Neural cell (in vitro differentiated cells): ENCODE data around the gene AKR1E2. TPM values are rescaled to one million over a fixed set of nuclear protein-coding genes. Genes with fewer than 3 reads are reported as not detected.

Experiments used
- H2AFZ ChIP-seq: fragments of 200-600, 300-800 bp; sonication (generic), shearing (Covaris generic); 2 replicates; pipeline ENCODE4 v1.6.0; 2014; ENCODE audit warnings: low read depth, mild to moderate bottlenecking, antibody characterized with exemption, low read length, moderate library complexity
- H3F3A ChIP-seq: fragments of 200-600 bp; shearing (Covaris generic); 2 replicates; pipeline ENCODE4 v1.6.1; 2016; ENCODE audit warnings: mild to moderate bottlenecking, moderate library complexity, mixed read lengths, antibody characterized with exemption, low read length; ENCODE audit not compliant: insufficient read depth, poor library complexity, severe bottlenecking
- H3K27ac ChIP-seq: fragments of 200-600, 300-800 bp; sonication (generic), shearing (Covaris generic); 2 replicates; pipeline ENCODE4 v1.5.1; 2014; ENCODE audit warnings: mild to moderate bottlenecking, low read length, moderate library complexity
- H3K27me3 ChIP-seq: fragments of 300-800, 200-600 bp; sonication (generic), shearing (Covaris generic); 2 replicates; pipeline ENCODE4 v1.6.0; 2014; ENCODE audit warnings: mild to moderate bottlenecking, low read depth, low read length, moderate library complexity; ENCODE audit not compliant: insufficient read depth
- H3K36me3 ChIP-seq: fragments of 300-800, 200-600 bp; sonication (generic), shearing (Covaris generic); 2 replicates; pipeline ENCODE4 v1.5.1; 2014; ENCODE audit warnings: mild to moderate bottlenecking, antibody characterized with exemption, low read length, moderate library complexity; ENCODE audit not compliant: insufficient read depth
- H3K4me2 ChIP-seq: fragments of 300-800, 200-600 bp; sonication (generic), shearing (Covaris generic); 2 replicates; pipeline ENCODE4 v1.6.0; 2014; ENCODE audit warnings: mild to moderate bottlenecking, low read length
- H3K4me3 ChIP-seq: fragments of 300-800, 200-600 bp; sonication (generic), shearing (Covaris generic); 2 replicates; pipeline ENCODE4 v1.5.1; 2014; ENCODE audit warnings: mild to moderate bottlenecking, low read length, moderate library complexity
- H3K79me2 ChIP-seq: fragments of 200-600 bp; shearing (Covaris generic); replicated peaks from 2 replicates; pipeline ENCODE4 v1.6.0; 2014; ENCODE audit warnings: mild to moderate bottlenecking, low read length, moderate library complexity; ENCODE audit not compliant: insufficient read depth
- H3K9ac ChIP-seq: fragments of 300-800, 200-600 bp; sonication (generic), shearing (Covaris generic); 2 replicates; pipeline ENCODE4 v1.6.1; 2016; ENCODE audit warnings: mild to moderate bottlenecking, low read length, mixed read lengths
- H3K9me2 ChIP-seq: fragments of 200-600 bp; shearing (Covaris generic); 2 replicates; pipeline ENCODE4 v1.6.1; 2016; ENCODE audit warnings: mild to moderate bottlenecking, low read length, mixed read lengths; ENCODE audit not compliant: insufficient read depth
- H3K9me3 ChIP-seq: fragments of 200-600, 300-800 bp; sonication (generic), shearing (Covaris generic); 2 replicates; pipeline ENCODE4 v1.6.1; 2016; ENCODE audit warnings: mild to moderate bottlenecking, mixed run types, low read length, moderate library complexity, mixed read lengths
- H4K20me1 ChIP-seq: fragments of 200-600 bp; shearing (Covaris generic); 2 replicates; pipeline ENCODE4 v1.6.1; 2016; ENCODE audit warnings: mild to moderate bottlenecking, mixed run types; ENCODE audit not compliant: insufficient read depth
- EP300 ChIP-seq: fragments of 450-650 bp; conservative IDR thresholded peaks from 2 replicates; pipeline ENCODE4 v1.6.1; 2014; ENCODE audit warnings: antibody characterized with exemption, mild to moderate bottlenecking, moderate library complexity; ENCODE audit not compliant: poor library complexity, severe bottlenecking
- EZH2 ChIP-seq: fragments of 200-600, 300-800 bp; shearing (Covaris generic), sonication (generic); IDR thresholded peaks from 2 replicates; pipeline ENCODE4 v1.6.1; 2014; ENCODE audit warnings: antibody characterized with exemption, low read length, borderline replicate concordance, mild to moderate bottlenecking; ENCODE audit not compliant: insufficient read depth, poor library complexity, severe bottlenecking
- MXI1 ChIP-seq: fragments of 450-650 bp; conservative IDR thresholded peaks from 2 replicates; pipeline ENCODE4 v1.6.1; 2014; ENCODE audit warnings: antibody characterized with exemption, mild to moderate bottlenecking; ENCODE audit not compliant: poor library complexity, severe bottlenecking
- POLR2AphosphoS5 ChIP-seq: IDR thresholded peaks from 2 replicates; pipeline ENCODE4 v1.6.1; 2012
- RAD21 ChIP-seq: fragments of 450-650 bp; conservative IDR thresholded peaks from 2 replicates; pipeline ENCODE4 v1.6.1; 2014; ENCODE audit warnings: antibody characterized with exemption, mild to moderate bottlenecking, moderate library complexity
- SMC3 ChIP-seq: fragments of 450-650 bp; conservative IDR thresholded peaks from 2 replicates; pipeline ENCODE4 v1.6.1; 2014; ENCODE audit warnings: antibody characterized with exemption, mild to moderate bottlenecking, moderate library complexity; ENCODE audit not compliant: poor library complexity
- TAF1 ChIP-seq: IDR thresholded peaks from 2 replicates; pipeline ENCODE4 v1.6.1; 2012; ENCODE audit warnings: low read depth
- polyA plus RNA-seq: library from polyadenylated mRNA; depleted of rRNA; stranded (reverse); fragments of >200 nt; gene quantifications from 2 replicates; pipeline ENCODE4 v1.2.3, GENCODE V29; 2014
- TF ChIP-seq, protein P1 (sequence below): fragments of 450-650 bp; IDR thresholded peaks from 2 replicates; pipeline ENCODE4 v1.5.1; 2014; ENCODE audit warnings: antibody characterized with exemption, mild to moderate bottlenecking, moderate library complexity; ENCODE audit not compliant: poor library complexity, severe bottlenecking
- TF ChIP-seq, protein P2 (sequence below): IDR thresholded peaks from 2 replicates; pipeline ENCODE4 v1.6.1; 2012; ENCODE audit warnings: borderline replicate concordance

The AKR1E2 gene
- polyA plus RNA-seq, 1 donor from 2014 or later, result not detected

DNA sequence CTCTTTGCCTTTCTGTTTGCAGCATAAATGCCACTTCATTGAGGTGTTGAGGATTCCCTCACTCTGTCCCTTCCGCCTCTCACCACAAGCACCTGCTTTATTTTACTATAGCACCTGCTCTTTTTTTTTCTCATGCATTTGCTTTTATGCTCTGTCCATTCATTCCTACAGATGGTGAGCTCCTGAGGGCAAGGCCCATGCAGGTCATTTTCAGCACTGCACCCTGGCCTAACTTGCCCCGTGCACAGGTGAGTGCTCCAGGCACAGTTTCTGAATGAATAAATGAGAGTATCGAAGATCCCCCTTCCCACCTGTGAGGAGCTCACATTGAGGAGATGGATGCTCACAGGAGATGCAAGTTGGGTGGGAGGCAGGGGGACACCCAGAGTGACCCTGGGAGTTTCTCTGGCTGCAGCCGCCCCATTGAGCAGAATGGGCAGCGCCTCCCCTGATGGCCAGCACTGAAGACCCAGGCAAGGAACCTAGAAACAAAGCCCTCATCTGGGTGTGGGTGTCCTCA, 1.2 kb upstream of the AKR1E2 start:
- H3K4me2 ChIP-seq, result no peak overlapping the region
- H3K4me3 ChIP-seq, result no peak overlapping the region
- H3K9ac ChIP-seq, result no peak overlapping the region
- no peaks in the 10 kb centered on the region for H3K79me2 ChIP-seq
- no peak overlapping the region for H2AFZ ChIP-seq
- no peaks in the 10 kb centered on the region for H3K9me2 ChIP-seq
- no peak for TF ChIP-seq RAD21
- no peak for TF ChIP-seq SMC3
- no peak for TF ChIP-seq EZH2
- TF ChIP-seq MXI1, result no peak
- TF ChIP-seq TAF1, result no peak
- TF ChIP-seq, protein P1, sequence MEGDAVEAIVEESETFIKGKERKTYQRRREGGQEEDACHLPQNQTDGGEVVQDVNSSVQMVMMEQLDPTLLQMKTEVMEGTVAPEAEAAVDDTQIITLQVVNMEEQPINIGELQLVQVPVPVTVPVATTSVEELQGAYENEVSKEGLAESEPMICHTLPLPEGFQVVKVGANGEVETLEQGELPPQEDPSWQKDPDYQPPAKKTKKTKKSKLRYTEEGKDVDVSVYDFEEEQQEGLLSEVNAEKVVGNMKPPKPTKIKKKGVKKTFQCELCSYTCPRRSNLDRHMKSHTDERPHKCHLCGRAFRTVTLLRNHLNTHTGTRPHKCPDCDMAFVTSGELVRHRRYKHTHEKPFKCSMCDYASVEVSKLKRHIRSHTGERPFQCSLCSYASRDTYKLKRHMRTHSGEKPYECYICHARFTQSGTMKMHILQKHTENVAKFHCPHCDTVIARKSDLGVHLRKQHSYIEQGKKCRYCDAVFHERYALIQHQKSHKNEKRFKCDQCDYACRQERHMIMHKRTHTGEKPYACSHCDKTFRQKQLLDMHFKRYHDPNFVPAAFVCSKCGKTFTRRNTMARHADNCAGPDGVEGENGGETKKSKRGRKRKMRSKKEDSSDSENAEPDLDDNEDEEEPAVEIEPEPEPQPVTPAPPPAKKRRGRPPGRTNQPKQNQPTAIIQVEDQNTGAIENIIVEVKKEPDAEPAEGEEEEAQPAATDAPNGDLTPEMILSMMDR, result no peak
- TF ChIP-seq, protein P2, sequence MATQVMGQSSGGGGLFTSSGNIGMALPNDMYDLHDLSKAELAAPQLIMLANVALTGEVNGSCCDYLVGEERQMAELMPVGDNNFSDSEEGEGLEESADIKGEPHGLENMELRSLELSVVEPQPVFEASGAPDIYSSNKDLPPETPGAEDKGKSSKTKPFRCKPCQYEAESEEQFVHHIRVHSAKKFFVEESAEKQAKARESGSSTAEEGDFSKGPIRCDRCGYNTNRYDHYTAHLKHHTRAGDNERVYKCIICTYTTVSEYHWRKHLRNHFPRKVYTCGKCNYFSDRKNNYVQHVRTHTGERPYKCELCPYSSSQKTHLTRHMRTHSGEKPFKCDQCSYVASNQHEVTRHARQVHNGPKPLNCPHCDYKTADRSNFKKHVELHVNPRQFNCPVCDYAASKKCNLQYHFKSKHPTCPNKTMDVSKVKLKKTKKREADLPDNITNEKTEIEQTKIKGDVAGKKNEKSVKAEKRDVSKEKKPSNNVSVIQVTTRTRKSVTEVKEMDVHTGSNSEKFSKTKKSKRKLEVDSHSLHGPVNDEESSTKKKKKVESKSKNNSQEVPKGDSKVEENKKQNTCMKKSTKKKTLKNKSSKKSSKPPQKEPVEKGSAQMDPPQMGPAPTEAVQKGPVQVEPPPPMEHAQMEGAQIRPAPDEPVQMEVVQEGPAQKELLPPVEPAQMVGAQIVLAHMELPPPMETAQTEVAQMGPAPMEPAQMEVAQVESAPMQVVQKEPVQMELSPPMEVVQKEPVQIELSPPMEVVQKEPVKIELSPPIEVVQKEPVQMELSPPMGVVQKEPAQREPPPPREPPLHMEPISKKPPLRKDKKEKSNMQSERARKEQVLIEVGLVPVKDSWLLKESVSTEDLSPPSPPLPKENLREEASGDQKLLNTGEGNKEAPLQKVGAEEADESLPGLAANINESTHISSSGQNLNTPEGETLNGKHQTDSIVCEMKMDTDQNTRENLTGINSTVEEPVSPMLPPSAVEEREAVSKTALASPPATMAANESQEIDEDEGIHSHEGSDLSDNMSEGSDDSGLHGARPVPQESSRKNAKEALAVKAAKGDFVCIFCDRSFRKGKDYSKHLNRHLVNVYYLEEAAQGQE, result no peak
- no peak for TF ChIP-seq POLR2AphosphoS5
- TF ChIP-seq EP300, result no peak
- no peaks in the 10 kb centered on the region for H3F3A ChIP-seq
- H3K27ac ChIP-seq, result no peak overlapping the region
- no peaks in the 10 kb centered on the region for H3K36me3 ChIP-seq
- no peaks in the 10 kb centered on the region for H3K9me3 ChIP-seq
- no peaks in the 10 kb centered on the region for H4K20me1 ChIP-seq
- peaks cover 16% of the 10 kb centered on the region for H3K27me3 ChIP-seq

DNA sequence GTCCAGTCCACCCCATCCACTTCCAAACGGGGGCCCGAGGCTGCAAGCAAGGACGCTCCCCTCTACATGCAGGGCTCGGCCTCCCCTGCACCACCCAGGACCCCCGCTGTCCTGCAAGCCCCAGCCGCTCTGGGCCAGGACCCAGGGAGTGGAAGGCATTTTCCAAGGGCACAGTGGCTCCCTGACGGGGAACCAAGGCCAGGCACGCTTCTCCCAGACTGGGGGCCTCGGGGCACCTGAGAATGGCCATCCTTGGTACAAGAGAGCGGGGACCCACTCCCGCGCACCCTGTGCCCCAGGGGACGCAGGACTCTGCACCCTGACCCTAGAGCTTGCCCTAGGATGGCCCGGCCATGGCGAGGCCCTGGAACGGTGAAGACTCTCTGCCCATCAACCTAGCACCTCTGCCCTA, 545 bp upstream of the AKR1E2 start:
- H3K4me2 ChIP-seq, result no peak overlapping the region
- no peak overlapping the region for H3K27ac ChIP-seq
- TF ChIP-seq, protein P1, result no peak
- TF ChIP-seq EZH2 (no peak), EP300 (no peak), TAF1 (no peak), SMC3 (no peak), RAD21 (no peak), POLR2AphosphoS5 (no peak), MXI1 (no peak)
- TF ChIP-seq, protein P2, result no peak
- H3K4me3 ChIP-seq, result peak overlapping the region; percentile 60
- no peaks in the 10 kb centered on the region for H3K36me3 ChIP-seq
- H3K79me2 ChIP-seq, result no peaks in the 10 kb centered on the region
- no peaks in the 10 kb centered on the region for H3K9me2 ChIP-seq
- H3K27me3 ChIP-seq, result peaks cover 16% of the 10 kb centered on the region
- H2AFZ ChIP-seq, result no peak overlapping the region
- no peaks in the 10 kb centered on the region for H3K9me3 ChIP-seq
- H4K20me1 ChIP-seq, result no peaks in the 10 kb centered on the region
- H3K9ac ChIP-seq, result no peak overlapping the region
- H3F3A ChIP-seq, result no peaks in the 10 kb centered on the region
